GM21528 (cell line): ENCODE data around the gene TMTC1.

Experiments used
- ATAC-seq: cut with Tn5 transposase; IDR thresholded peaks from one replicate; pipeline ENCODE4 v1.9.1; 2021; ENCODE audit warnings: mild to moderate bottlenecking, moderate library complexity; ENCODE audit not compliant: unreplicated experiment, low FRiP score

TMTC1 gene

GRCh38 chr12:29551812-29552211 is 231.9 kb downstream of the TMTC1 start:
- no peak for ATAC-seq

GRCh38 chr12:29547864-29548263 is 235.9 kb downstream of the TMTC1 start:
- ATAC-seq, result no peak

GRCh38 chr12:29547151-29547632 is 236.6 kb downstream of the TMTC1 start:
- ATAC-seq, result no peak

GRCh38 chr12:29546000-29546399 is 237.7 kb downstream of the TMTC1 start:
- ATAC-seq, result no peak

GRCh38 chr12:29545102-29545467 is 238.7 kb downstream of the TMTC1 start:
- ATAC-seq, result peak; percentile 80

- no peak for ATAC-seq
Measured at GRCh38 chr12:29544428-29545101, 239.2 kb downstream of the TMTC1 start.

GRCh38 chr12:29543036-29543435 is 240.7 kb downstream of the TMTC1 start:
- ATAC-seq, result no peak

GRCh38 chr12:29537298-29537697 is 246.4 kb downstream of the TMTC1 start:
- ATAC-seq, result no peak

GRCh38 chr12:29534935-29535334 is 248.8 kb downstream of the TMTC1 start:
- no peak for ATAC-seq

GRCh38 chr12:29533815-29534489 is 249.8 kb downstream of the TMTC1 start:
- ATAC-seq, result no peak

GRCh38 chr12:29531471-29531870 is 252.3 kb downstream of the TMTC1 start:
- ATAC-seq, result no peak

- no peak for ATAC-seq
Measured at GRCh38 chr12:29530436-29530835, 253.3 kb downstream of the TMTC1 start.

- ATAC-seq, result no peak
Measured at GRCh38 chr12:29528161-29528560, 255.6 kb downstream of the TMTC1 start.

GRCh38 chr12:29521951-29522350 is 261.8 kb downstream of the TMTC1 start:
- no peak for ATAC-seq

GRCh38 chr12:29519585-29520182 is 264.1 kb downstream of the TMTC1 start:
- ATAC-seq, result no peak

GRCh38 chr12:29518407-29518806 is 265.3 kb downstream of the TMTC1 start:
- no peak for ATAC-seq

GRCh38 chr12:29517264-29517663 is 266.5 kb downstream of the TMTC1 start:
- no peak for ATAC-seq

GRCh38 chr12:29516431-29516875 is 267.3 kb downstream of the TMTC1 start:
- no peak for ATAC-seq

GRCh38 chr12:29510591-29511185 is 273.1 kb downstream of the TMTC1 start:
- no peak for ATAC-seq

GRCh38 chr12:29509503-29509902 is 274.2 kb downstream of the TMTC1 start:
- ATAC-seq, result no peak

- no peak for ATAC-seq
Measured at GRCh38 chr12:29508949-29509348, 274.8 kb downstream of the TMTC1 start.
